OCI-LY3 (cell line): ENCODE measurements around the gene C2orf66.

Source experiments
- H2AFZ ChIP-seq: fragments of 200-600, 300-600 bp; shearing (Covaris generic); 2 replicates; pipeline ENCODE4 v1.6.0; 2014; ENCODE audit warnings: antibody characterized with exemption, low read depth, low read length
- H3K27ac ChIP-seq: fragments of 200-600, 300-600 bp; sonication (generic); 2 replicates; pipeline ENCODE4 v1.5.1; 2014; ENCODE audit warnings: mild to moderate bottlenecking, low read length, moderate library complexity, mixed read lengths
- H3K27me3 ChIP-seq: fragments of 200-600, 300-600 bp; sonication (generic); 2 replicates; pipeline ENCODE4 v1.6.1; 2014; ENCODE audit warnings: low read depth, low read length, mixed read lengths
- H3K36me3 ChIP-seq: fragments of 200-600, 300-600 bp; sonication (generic); replicated peaks from 2 replicates; pipeline ENCODE3; 2014; ENCODE audit warnings: low read depth, low read length, mixed read lengths
- H3K4me1 ChIP-seq: fragments of 300-600, 200-600 bp; sonication (generic); 2 replicates; pipeline ENCODE4 v1.6.1; 2014; ENCODE audit warnings: low read length, mixed read lengths
- H3K4me2 ChIP-seq: fragments of 200-600, 300-600 bp; sonication (generic); 2 replicates; pipeline ENCODE4 v1.6.1; 2014; ENCODE audit warnings: low read length, mixed read lengths
- H3K4me3 ChIP-seq: fragments of 300-600, 200-600 bp; sonication (generic); 2 replicates; pipeline ENCODE4 v1.5.1; 2014; ENCODE audit warnings: antibody characterized with exemption, mild to moderate bottlenecking, low read length, moderate library complexity
- H3K79me2 ChIP-seq: fragments of 300-600, 200-600 bp; shearing (Covaris generic); 2 replicates; pipeline ENCODE4 v1.6.1; 2014; ENCODE audit warnings: mild to moderate bottlenecking, low read length, mixed read lengths
- H3K9ac ChIP-seq: fragments of 300-600, 200-600 bp; shearing (Covaris generic); 2 replicates; pipeline ENCODE4 v1.6.0; 2014; ENCODE audit warnings: mild to moderate bottlenecking, low read length, moderate library complexity
- H3K9me3 ChIP-seq: fragments of 200-600, 300-600 bp; shearing (Covaris generic); 2 replicates; pipeline ENCODE4 v1.6.1; 2014; ENCODE audit warnings: low read length, mixed read lengths; ENCODE audit not compliant: insufficient read depth
- H4K20me1 ChIP-seq: fragments of 200-600, 300-600 bp; sonication (generic); 2 replicates; pipeline ENCODE4 v1.6.1; 2016; ENCODE audit warnings: low read length, mixed read lengths; ENCODE audit not compliant: insufficient read depth
- CTCF ChIP-seq: fragments of 200-600, 300-600 bp; sonication (generic); IDR thresholded peaks from 2 replicates; pipeline ENCODE4 v1.5.1; 2014; ENCODE audit warnings: antibody characterized with exemption, low read length, low read depth
- EZH2phosphoT487 ChIP-seq: fragments of 200-600 bp; shearing (Covaris generic); IDR thresholded peaks from 2 replicates; pipeline ENCODE4 v1.6.1; 2018; ENCODE audit warnings: antibody characterized with exemption, mixed run types, low read depth

Gene C2orf66

GRCh38 chr2:196809260-196809659 lies at the start of gene C2orf66:
C2orf66 (minus strand) TSS chr2:196809355; CDS start chr2:196809336, 19 bp downstream.
- Histone ChIP-seq H3K79me2 (no peaks in the 10 kb centered on the region), H3K9ac (no peak within 1 kb of the TSS), H3K36me3 (no peaks in the 10 kb centered on the region), H3K9me3 (no peaks in the 10 kb centered on the region), H4K20me1 (no peaks in the 10 kb centered on the region), H2AFZ (no peak within 1 kb of the TSS), H3K4me3 (no peak within 1 kb of the TSS), H3K4me2 (no peak within 1 kb of the TSS), H3K4me1 (no peaks in the 10 kb centered on the region), H3K27me3 (no peaks in the 10 kb centered on the region), H3K27ac (no peak within 1 kb of the TSS)
- TF ChIP-seq CTCF, result no peak
- no peak for TF ChIP-seq EZH2phosphoT487

GRCh38 chr2:196854629-196855028 lies 45.5 kb upstream of the C2orf66 start:
- H2AFZ ChIP-seq, result no peak overlapping the region
- no peak overlapping the region for H3K27ac ChIP-seq
- H3K9ac ChIP-seq, result no peak overlapping the region
- H4K20me1 ChIP-seq, result no peaks in the 10 kb centered on the region
- H3K4me1 ChIP-seq, result peaks cover 21% of the 10 kb centered on the region
- H3K9me3 ChIP-seq, result no peaks in the 10 kb centered on the region
- H3K36me3 ChIP-seq, result peaks cover 5% of the 10 kb centered on the region
- TF ChIP-seq EZH2phosphoT487, result no peak
- no peak for TF ChIP-seq CTCF
- H3K4me2 ChIP-seq, result no peak overlapping the region
- no peaks in the 10 kb centered on the region for H3K27me3 ChIP-seq
- H3K79me2 ChIP-seq, result no peaks in the 10 kb centered on the region
- no peak overlapping the region for H3K4me3 ChIP-seq

GRCh38 chr2:196853301-196854087 lies 44.3 kb upstream of the C2orf66 start:
- Histone ChIP-seq H3K36me3 (peaks cover 3% of the 10 kb centered on the region), H3K4me2 (peak overlapping the region; percentile 26), H4K20me1 (no peaks in the 10 kb centered on the region), H3K4me1 (peaks cover 25% of the 10 kb centered on the region), H3K27me3 (no peaks in the 10 kb centered on the region), H3K9me3 (no peaks in the 10 kb centered on the region), H3K4me3 (no peak overlapping the region), H3K9ac (no peak overlapping the region), H3K27ac (no peak overlapping the region), H2AFZ (no peak overlapping the region), H3K79me2 (no peaks in the 10 kb centered on the region)
- no peak for TF ChIP-seq EZH2phosphoT487
- no peak for TF ChIP-seq CTCF

- no peaks in the 10 kb centered on the region for H3K27me3 ChIP-seq
- H3K36me3 ChIP-seq, result no peaks in the 10 kb centered on the region
- no peaks in the 10 kb centered on the region for H3K79me2 ChIP-seq
- H3K27ac ChIP-seq, result no peak overlapping the region
- H3K9me3 ChIP-seq, result no peaks in the 10 kb centered on the region
- H3K4me3 ChIP-seq, result no peak overlapping the region
- no peak overlapping the region for H3K9ac ChIP-seq
- no peak overlapping the region for H3K4me2 ChIP-seq
- H4K20me1 ChIP-seq, result no peaks in the 10 kb centered on the region
- peaks cover 15% of the 10 kb centered on the region for H3K4me1 ChIP-seq
- no peak overlapping the region for H2AFZ ChIP-seq
- TF ChIP-seq CTCF, result no peak
- no peak for TF ChIP-seq EZH2phosphoT487
These were observed 41.9 kb upstream of the C2orf66 start for GRCh38 chr2:196851088-196851487.
